Cardiac muscle cell (in vitro differentiated cells and primary cell): ENCODE data around the gene CYRIA. TPM values are rescaled to one million over a fixed set of nuclear protein-coding genes. Genes with fewer than 3 reads are reported as not detected.

Experiments used
- DNase-seq, 2 donors: peaks; one replicate each; pipeline versions ENCODE4 v3.0.0 to v3.0.0-alpha.2; 2010 to 2017; ENCODE audit warnings: low read depth in 1 of 2, low spot score in 1 of 2
- H3K27ac ChIP-seq: fragments of 200-600 bp; sonication (generic); 2 replicates; pipeline ENCODE4 v1.5.1; 2016
- H3K27me3 ChIP-seq: fragments of 200-600 bp; sonication (generic); 2 replicates; pipeline ENCODE4 v1.6.0; 2016; ENCODE audit warnings: control low read depth
- H3K36me3 ChIP-seq: fragments of 200-600 bp; sonication (generic); 2 replicates; pipeline ENCODE4 v1.5.1; 2016; ENCODE audit warnings: control low read depth
- H3K4me1 ChIP-seq: fragments of 200-600 bp; sonication (generic); 2 replicates; pipeline ENCODE4 v1.8.1; 2017; ENCODE audit warnings: low read depth, mild to moderate bottlenecking, mixed run types
- H3K4me3 ChIP-seq: fragments of 200-600 bp; sonication (generic); 2 replicates; pipeline ENCODE4 v1.5.1; 2016; ENCODE audit warnings: mild to moderate bottlenecking
- H3K9me3 ChIP-seq: fragments of 200-600 bp; sonication (generic); 2 replicates; pipeline ENCODE4 v1.5.1; 2017; ENCODE audit warnings: low read depth, mild to moderate bottlenecking, control low read depth
- polyA plus RNA-seq: library from polyadenylated mRNA; unstranded; fragments of >200 nt; fragmentation: Nextera tagmentation; extraction: Ambion mirVana; gene quantifications from 2 replicates; pipeline ENCODE4 v1.2.1, GENCODE V29; 2016
- total RNA-seq: library from RNA; depleted of rRNA; stranded (reverse); fragments of >200 nt; gene quantifications from 2 replicates; pipeline ENCODE4 v1.2.3, GENCODE V29; 2016
- TF ChIP-seq, protein P1 (sequence below): IDR thresholded peaks from 2 replicates; pipeline ENCODE4 v1.5.1; 2012; ENCODE audit warnings: low read depth, mild to moderate bottlenecking, low read length

Gene CYRIA
- total and polyA plus RNA-seq, 2 experiments from 2014 or later: 2.0 to 2.2 TPM

DNA sequence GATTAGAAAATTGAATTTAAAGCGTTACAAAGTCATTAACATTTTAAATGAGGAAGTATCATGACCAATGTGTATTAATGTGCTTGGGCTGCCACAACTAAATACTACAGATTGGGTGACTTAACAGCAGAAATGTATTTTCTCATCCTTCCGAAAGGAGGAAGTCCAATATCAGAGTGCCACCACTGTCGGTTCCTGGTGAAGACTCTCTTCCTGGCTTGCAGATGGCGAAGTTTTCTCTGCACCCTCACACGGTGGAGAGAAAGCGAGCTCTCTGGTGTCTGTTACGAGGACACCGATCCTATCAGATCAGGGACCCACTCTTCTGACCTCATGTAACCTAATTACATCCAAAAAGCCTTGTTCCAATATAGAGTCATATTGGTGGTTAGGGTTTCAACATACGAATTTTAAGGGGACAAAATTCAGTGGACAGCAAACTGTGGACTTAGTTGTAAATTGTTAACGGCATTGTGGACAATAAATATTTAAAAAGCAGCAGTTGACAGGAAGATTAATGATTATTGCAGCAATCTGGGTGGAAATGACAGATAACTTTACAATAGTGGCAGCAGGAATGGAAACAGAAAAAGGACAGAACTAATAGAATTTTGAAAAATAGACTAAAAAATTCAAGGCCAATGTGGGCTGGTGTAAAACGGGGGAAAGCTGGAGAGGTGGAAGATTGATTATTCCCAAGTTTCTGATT is 35.1 kb upstream of the CYRIA start:
- H3K36me3 ChIP-seq: no peaks in the 10 kb centered on the region
- H3K9me3 ChIP-seq: no peaks in the 10 kb centered on the region
- no peak overlapping the region for H3K4me3 ChIP-seq
- no peaks in the 10 kb centered on the region for H3K4me1 ChIP-seq
- H3K27me3 ChIP-seq: no peaks in the 10 kb centered on the region
- TF ChIP-seq, protein P1, sequence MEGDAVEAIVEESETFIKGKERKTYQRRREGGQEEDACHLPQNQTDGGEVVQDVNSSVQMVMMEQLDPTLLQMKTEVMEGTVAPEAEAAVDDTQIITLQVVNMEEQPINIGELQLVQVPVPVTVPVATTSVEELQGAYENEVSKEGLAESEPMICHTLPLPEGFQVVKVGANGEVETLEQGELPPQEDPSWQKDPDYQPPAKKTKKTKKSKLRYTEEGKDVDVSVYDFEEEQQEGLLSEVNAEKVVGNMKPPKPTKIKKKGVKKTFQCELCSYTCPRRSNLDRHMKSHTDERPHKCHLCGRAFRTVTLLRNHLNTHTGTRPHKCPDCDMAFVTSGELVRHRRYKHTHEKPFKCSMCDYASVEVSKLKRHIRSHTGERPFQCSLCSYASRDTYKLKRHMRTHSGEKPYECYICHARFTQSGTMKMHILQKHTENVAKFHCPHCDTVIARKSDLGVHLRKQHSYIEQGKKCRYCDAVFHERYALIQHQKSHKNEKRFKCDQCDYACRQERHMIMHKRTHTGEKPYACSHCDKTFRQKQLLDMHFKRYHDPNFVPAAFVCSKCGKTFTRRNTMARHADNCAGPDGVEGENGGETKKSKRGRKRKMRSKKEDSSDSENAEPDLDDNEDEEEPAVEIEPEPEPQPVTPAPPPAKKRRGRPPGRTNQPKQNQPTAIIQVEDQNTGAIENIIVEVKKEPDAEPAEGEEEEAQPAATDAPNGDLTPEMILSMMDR: no peak
- no peak overlapping the region for H3K27ac ChIP-seq
- no peak for DNase-seq

DNA sequence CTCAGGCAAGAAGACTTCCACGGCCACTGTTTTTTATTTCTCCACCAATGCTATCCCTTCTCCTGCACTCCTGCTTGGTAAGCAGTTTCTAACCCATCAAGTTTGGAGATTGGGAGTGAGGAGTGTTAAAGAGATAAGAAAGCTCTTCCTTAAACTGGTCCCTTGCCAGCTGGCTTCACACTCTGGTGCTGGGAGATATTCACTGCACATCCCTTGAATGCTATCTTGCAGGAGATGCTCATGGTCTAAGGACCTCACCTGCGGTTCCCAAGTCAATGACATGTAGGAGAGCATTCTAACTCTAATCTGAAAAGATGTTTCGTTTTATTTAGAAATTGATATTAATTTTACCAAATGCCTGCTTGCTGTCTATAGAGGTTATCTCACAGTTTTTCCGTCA is 28.2 kb upstream of the CYRIA start:
- TF ChIP-seq, protein P1: no peak
- DNase-seq: no peak
- no peaks in the 10 kb centered on the region for H3K27me3 ChIP-seq
- no peak overlapping the region for H3K27ac ChIP-seq
- H3K4me3 ChIP-seq: no peak overlapping the region
- H3K4me1 ChIP-seq: no peaks in the 10 kb centered on the region
- no peaks in the 10 kb centered on the region for H3K9me3 ChIP-seq
- H3K36me3 ChIP-seq: no peaks in the 10 kb centered on the region

DNA sequence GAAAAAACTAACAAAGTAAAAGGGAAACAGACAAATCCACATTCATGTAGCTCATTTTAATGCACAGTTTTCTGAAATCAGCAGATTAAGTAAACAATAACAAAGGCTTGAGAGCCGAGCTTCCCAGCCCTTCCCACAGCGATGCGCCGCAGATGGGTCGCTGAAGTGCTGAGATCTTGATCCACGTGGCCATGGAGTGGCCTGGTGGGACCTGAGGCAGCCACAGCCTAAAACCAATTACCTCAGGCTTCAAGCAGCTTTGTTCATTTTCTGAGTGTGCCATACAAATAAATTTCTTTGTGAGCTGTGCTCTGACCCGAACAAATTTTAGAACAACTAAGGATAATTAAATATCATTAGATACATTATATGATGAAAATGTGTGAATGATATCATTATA is 25.6 kb upstream of the CYRIA start:
- Histone ChIP-seq H3K27me3 (no peaks in the 10 kb centered on the region), H3K36me3 (no peaks in the 10 kb centered on the region), H3K4me1 (no peaks in the 10 kb centered on the region), H3K9me3 (no peaks in the 10 kb centered on the region), H3K4me3 (no peak overlapping the region), H3K27ac (no peak overlapping the region)
- DNase-seq: no peak
- TF ChIP-seq, protein P1: no peak

DNA sequence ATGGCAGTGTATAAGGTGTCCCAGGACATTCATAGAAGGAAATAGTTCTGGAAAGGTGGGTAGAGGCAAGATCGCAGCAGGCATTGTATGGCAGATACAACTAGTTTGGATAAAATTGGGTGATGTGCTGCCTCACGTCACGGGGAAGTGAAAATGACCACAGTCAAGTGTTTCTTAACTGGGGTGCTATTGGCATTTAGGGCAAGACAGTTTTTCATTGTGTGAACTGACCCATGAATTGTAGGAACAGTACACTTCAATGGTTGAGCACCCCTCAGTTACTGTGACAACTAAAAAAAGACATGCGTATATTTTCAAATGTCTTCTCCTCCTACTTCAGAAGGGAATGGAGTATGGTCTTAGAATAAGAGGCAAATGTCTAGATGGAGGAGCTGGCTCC is 22.3 kb upstream of the CYRIA start:
- TF ChIP-seq, protein P1: no peak
- Histone ChIP-seq H3K36me3 (no peaks in the 10 kb centered on the region), H3K27me3 (no peaks in the 10 kb centered on the region), H3K9me3 (no peaks in the 10 kb centered on the region), H3K4me1 (no peaks in the 10 kb centered on the region), H3K4me3 (no peak overlapping the region), H3K27ac (no peak overlapping the region)
- no peak for DNase-seq

DNA sequence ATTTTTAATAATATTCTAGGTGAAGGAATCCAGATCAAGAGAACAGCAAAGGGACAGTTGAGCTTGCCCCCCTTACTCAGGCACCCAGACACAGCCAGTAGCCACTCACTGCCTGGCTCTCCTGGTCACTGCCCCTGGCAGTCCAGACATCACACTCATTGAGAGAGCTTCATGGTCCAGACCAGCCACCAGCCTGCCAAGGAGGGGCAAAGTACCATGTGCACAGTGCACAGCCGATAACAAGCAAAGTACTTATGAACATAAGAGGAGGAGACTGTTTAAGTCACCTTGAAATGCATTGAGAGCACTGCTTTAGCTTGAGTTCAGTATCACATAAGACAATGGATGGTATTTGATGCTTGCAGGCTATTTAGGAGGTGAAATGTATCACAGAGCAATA is 21.6 kb upstream of the CYRIA start:
- Histone ChIP-seq H3K27ac (no peak overlapping the region), H3K36me3 (no peaks in the 10 kb centered on the region), H3K4me3 (no peak overlapping the region), H3K4me1 (no peaks in the 10 kb centered on the region), H3K27me3 (no peaks in the 10 kb centered on the region), H3K9me3 (no peaks in the 10 kb centered on the region)
- no peak for DNase-seq
- TF ChIP-seq, protein P1: no peak
